Activated CD4-positive, alpha-beta T cell treated with anti-CD3 and anti-CD28 coated beads, Interleukin-2, amount 50 U/mL, for 4 hours (primary cell): Measurements from ENCODE around the gene PRSS3.
A peak's percentile ranks its signal among the peaks of the same experiment; 100 is the strongest.
"Not testable (repeated sequence)": the region's sequence is repeated elsewhere in the genome, so short reads cannot be mapped to it uniquely, and the experiment has no call there.

Experiments
- DNase-seq, 2 experiments: peaks; one replicate each; pipeline ENCODE4 v3.0.0-alpha.2; 2020

The PRSS3 gene

GRCh38 chr9:33795281-33795680, at the start of gene PRSS3:
Gene PRSS3 (plus strand): TSS chr9:33795561. CDS start chr9:33795574, 13 bp downstream.
- DNase-seq, result no peak

- no peak for DNase-seq
These were observed 46.6 kb upstream of the PRSS3 start for GRCh38 chr9:33748633-33749304.

GRCh38 chr9:33749305-33749654, 46.1 kb upstream of the PRSS3 start:
- DNase-seq, result not testable (repeated sequence)

GRCh38 chr9:33750307-33750838, 45.0 kb upstream of the PRSS3 start:
- no peak for DNase-seq

GRCh38 chr9:33750839-33751339, 44.5 kb upstream of the PRSS3 start:
- no peak for DNase-seq

GRCh38 chr9:33751536-33752129, 43.7 kb upstream of the PRSS3 start:
- no peak for DNase-seq

- DNase-seq, result no peak
These were observed 43.2 kb upstream of the PRSS3 start for GRCh38 chr9:33752130-33752637.

- not testable (repeated sequence) for DNase-seq
These were observed 42.6 kb upstream of the PRSS3 start for GRCh38 chr9:33752789-33753188.

GRCh38 chr9:33759648-33760047, 35.7 kb upstream of the PRSS3 start:
- not testable (repeated sequence) for DNase-seq

GRCh38 chr9:33762343-33762742, 33.0 kb upstream of the PRSS3 start:
- no peak for DNase-seq

GRCh38 chr9:33763709-33764108, 31.7 kb upstream of the PRSS3 start:
- DNase-seq, result not testable (repeated sequence)

GRCh38 chr9:33765411-33765810, 29.9 kb upstream of the PRSS3 start:
- DNase-seq, result no peak

GRCh38 chr9:33770156-33770880, 25.0 kb upstream of the PRSS3 start:
- DNase-seq, result not testable (repeated sequence)

GRCh38 chr9:33773135-33773534, 22.2 kb upstream of the PRSS3 start:
- not testable (repeated sequence) for DNase-seq

GRCh38 chr9:33774074-33774659, 21.2 kb upstream of the PRSS3 start:
- DNase-seq, result not testable (repeated sequence)

- no peak for DNase-seq
These were observed 18.8 kb upstream of the PRSS3 start for GRCh38 chr9:33776578-33776977.

- DNase-seq, result peak; percentile 26 to 27
These were observed 16.5 kb upstream of the PRSS3 start for GRCh38 chr9:33778700-33779351.

GRCh38 chr9:33780276-33780675, 15.1 kb upstream of the PRSS3 start:
- no peak for DNase-seq

GRCh38 chr9:33781736-33782135, 13.6 kb upstream of the PRSS3 start:
- DNase-seq, result no peak

GRCh38 chr9:33782395-33783152, 12.8 kb upstream of the PRSS3 start:
- no peak for DNase-seq

- DNase-seq, result no peak
These were observed 9.4 kb upstream of the PRSS3 start for GRCh38 chr9:33785914-33786313.

GRCh38 chr9:33786681-33787080, 8.7 kb upstream of the PRSS3 start:
- no peak for DNase-seq
